Activated T-helper 2 cell treated with anti-CD3 and anti-CD28 coated beads, Interferon-gamma antibody, Interleukin-2, Interleukin-4, amounts not matched to agents 10 μg/mL and 5 μg/mL and 100 μg/mL, durations not matched to agents 14 hours and 24 hours and 36 hours (primary cell): ENCODE measurements around the gene KRTAP27-1. TPM values are rescaled to one million over a fixed set of nuclear protein-coding genes. Genes with fewer than 3 reads are reported as not detected.

Source experiments
- DNase-seq: peaks from one replicate; pipeline ENCODE4 v3.0.0; 2021; ENCODE audit warnings: low spot score
- H3K27ac Mint-ChIP-seq: one replicate; pipeline ENCODE4 v1.8.0; 2021; ENCODE audit warnings: mixed read lengths
- H3K27me3 Mint-ChIP-seq: one replicate; pipeline ENCODE4 v1.8.0; 2021; ENCODE audit warnings: low read depth, mixed read lengths
- H3K36me3 Mint-ChIP-seq: one replicate; pipeline ENCODE4 v1.8.0; 2021; ENCODE audit warnings: low read depth, mixed read lengths
- H3K4me1 Mint-ChIP-seq: one replicate; pipeline ENCODE4 v1.8.0; 2021; ENCODE audit warnings: low read depth, mixed read lengths
- H3K4me3 Mint-ChIP-seq: one replicate; pipeline ENCODE4 v1.8.0; 2021; ENCODE audit warnings: low read depth, mild to moderate bottlenecking, moderate library complexity, mixed read lengths
- H3K9me3 Mint-ChIP-seq: one replicate; pipeline ENCODE4 v1.8.0; 2021; ENCODE audit warnings: mixed read lengths
- intact Hi-C: fragments of 100-400 bp; cut with micrococcal nuclease; formaldehyde crosslinking; loops from one replicate; pipeline ENCODE4 v1.15.1; 2023
- total RNA-seq: library from RNA; stranded (reverse); gene quantifications from 2 replicates; pipeline ENCODE4 v1.2.3, GENCODE V29; 2022

Gene KRTAP27-1
- total RNA-seq, 1 donor from 2014 or later, result not detected

GRCh38 chr21:30336596-30336995 lies 898 bp downstream of the KRTAP27-1 start:
- no peaks in the 10 kb centered on the region for H3K27me3 Mint-ChIP-seq
- no peak overlapping the region for H3K27ac Mint-ChIP-seq
- no peaks in the 10 kb centered on the region for H3K9me3 Mint-ChIP-seq
- no peak overlapping the region for H3K4me3 Mint-ChIP-seq
- intact Hi-C loops, result no loop called here
- DNase-seq, result no peak
- no peaks in the 10 kb centered on the region for H3K4me1 Mint-ChIP-seq
- no peaks in the 10 kb centered on the region for H3K36me3 Mint-ChIP-seq

DNA sequence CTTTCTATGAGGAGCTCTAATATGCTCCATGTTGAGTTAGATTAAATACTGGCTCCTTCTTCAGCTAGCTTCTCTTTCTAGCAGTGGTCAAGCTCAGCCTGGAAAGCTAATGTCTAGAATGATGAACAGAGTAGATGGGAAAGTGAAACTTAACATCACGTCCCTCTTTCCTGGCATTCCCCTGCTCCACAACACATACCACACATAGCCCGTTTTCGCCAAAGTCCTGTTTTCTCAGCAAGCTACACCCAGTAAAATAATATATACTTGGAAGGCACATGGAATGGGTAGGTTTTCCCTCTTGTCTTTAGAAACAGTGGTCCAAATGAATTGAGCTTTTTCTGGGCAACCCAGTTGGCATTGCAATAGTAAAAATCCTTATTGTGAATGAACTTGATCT lies 3.8 kb downstream of the KRTAP27-1 start:
- Mint-ChIP-seq H3K27ac (no peak overlapping the region), H3K9me3 (no peaks in the 10 kb centered on the region), H3K4me3 (no peak overlapping the region), H3K4me1 (no peaks in the 10 kb centered on the region), H3K27me3 (no peaks in the 10 kb centered on the region), H3K36me3 (no peaks in the 10 kb centered on the region)
- no peak for DNase-seq
- intact Hi-C loops, result no loop called here

DNA sequence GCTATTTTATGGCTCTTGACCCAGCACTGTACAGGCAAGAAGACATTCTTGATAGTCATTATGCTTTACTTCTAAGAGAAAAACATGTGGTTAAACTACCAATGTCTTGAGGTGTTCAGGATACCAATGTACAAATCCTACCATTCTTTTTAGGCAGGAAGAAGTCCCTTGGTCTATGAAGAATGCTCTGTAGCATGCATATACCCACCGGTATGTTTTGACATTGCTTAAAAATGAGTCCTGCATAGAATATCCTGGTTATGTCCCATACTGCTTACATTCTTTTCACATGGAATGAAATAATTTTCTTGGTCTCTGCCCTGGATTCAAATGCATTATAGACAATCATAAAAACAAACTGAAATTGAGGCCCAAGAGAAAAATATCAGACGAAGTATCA lies 4.8 kb downstream of the KRTAP27-1 start:
- Mint-ChIP-seq H3K9me3 (no peaks in the 10 kb centered on the region), H3K27me3 (no peaks in the 10 kb centered on the region), H3K4me3 (no peak overlapping the region), H3K27ac (no peak overlapping the region), H3K4me1 (no peaks in the 10 kb centered on the region), H3K36me3 (no peaks in the 10 kb centered on the region)
- intact Hi-C loops, result no loop called here
- no peak for DNase-seq

- no peak for DNase-seq
- Mint-ChIP-seq H3K27me3 (no peaks in the 10 kb centered on the region), H3K4me3 (no peak overlapping the region), H3K36me3 (no peaks in the 10 kb centered on the region), H3K27ac (no peak overlapping the region), H3K9me3 (peaks cover 5% of the 10 kb centered on the region), H3K4me1 (no peaks in the 10 kb centered on the region)
- intact Hi-C loops, result no loop called here
These were observed 8.2 kb downstream of the KRTAP27-1 start for GRCh38 chr21:30329203-30329875.

DNA sequence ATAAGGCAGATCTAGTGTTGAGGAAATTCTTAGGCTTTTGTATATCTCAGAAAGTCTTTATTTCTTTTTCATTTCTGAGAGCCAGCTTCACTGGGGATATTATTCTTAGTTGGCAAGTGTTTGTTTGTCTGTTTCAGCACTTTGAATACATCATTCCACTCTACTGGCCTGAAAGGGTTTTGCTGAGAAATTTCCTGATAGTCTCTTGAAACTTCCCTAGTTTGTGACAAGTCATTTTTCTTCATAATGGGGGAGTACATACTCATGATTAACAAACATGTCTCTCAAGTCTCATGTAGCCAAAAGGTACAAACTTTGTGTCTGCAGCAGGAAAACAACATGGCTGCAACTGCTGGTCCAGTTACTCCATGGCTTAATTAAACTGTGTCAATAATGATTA lies 11.1 kb downstream of the KRTAP27-1 start:
- Mint-ChIP-seq H3K27me3 (no peaks in the 10 kb centered on the region), H3K4me1 (no peaks in the 10 kb centered on the region), H3K36me3 (no peaks in the 10 kb centered on the region), H3K4me3 (no peak overlapping the region), H3K9me3 (peaks cover 5% of the 10 kb centered on the region), H3K27ac (no peak overlapping the region)
- no peak for DNase-seq
- intact Hi-C loops, result no loop called here

- no peak within 1 kb of the TSS for H3K27ac Mint-ChIP-seq
- intact Hi-C loops, result no loop called here
- no peak for DNase-seq
- H3K27me3 Mint-ChIP-seq, result no peaks in the 10 kb centered on the region
- H3K4me1 Mint-ChIP-seq, result no peaks in the 10 kb centered on the region
- no peak within 1 kb of the TSS for H3K4me3 Mint-ChIP-seq
- H3K36me3 Mint-ChIP-seq, result no peaks in the 10 kb centered on the region
- no peaks in the 10 kb centered on the region for H3K9me3 Mint-ChIP-seq
These were observed 17.3 kb downstream of the KRTAP27-1 start, which contains the start of gene KRTAP26-1 for GRCh38 chr21:30320215-30320614. TSS of gene KRTAP26-1 (minus strand) at chr21:30320315. CDS start at chr21:30320035, 280 bp downstream.

GRCh38 chr21:30315701-30316100 lies 21.8 kb downstream of the KRTAP27-1 start:
- Mint-ChIP-seq H3K4me3 (no peak overlapping the region), H3K9me3 (no peaks in the 10 kb centered on the region), H3K4me1 (no peaks in the 10 kb centered on the region), H3K27ac (no peak overlapping the region), H3K27me3 (no peaks in the 10 kb centered on the region), H3K36me3 (no peaks in the 10 kb centered on the region)
- intact Hi-C loops, result no loop called here
- DNase-seq, result no peak

- no peak for DNase-seq
- intact Hi-C loops, result no loop called here
- no peak overlapping the region for H3K4me3 Mint-ChIP-seq
- no peaks in the 10 kb centered on the region for H3K4me1 Mint-ChIP-seq
- no peak overlapping the region for H3K27ac Mint-ChIP-seq
- H3K9me3 Mint-ChIP-seq, result no peaks in the 10 kb centered on the region
- H3K36me3 Mint-ChIP-seq, result no peaks in the 10 kb centered on the region
- H3K27me3 Mint-ChIP-seq, result no peaks in the 10 kb centered on the region
These were observed 30.6 kb downstream of the KRTAP27-1 start for GRCh38 chr21:30306884-30307283.

GRCh38 chr21:30305136-30305535 lies 32.4 kb downstream of the KRTAP27-1 start:
- Mint-ChIP-seq H3K27ac (no peak overlapping the region), H3K9me3 (peaks cover 5% of the 10 kb centered on the region), H3K4me3 (no peak overlapping the region), H3K4me1 (no peaks in the 10 kb centered on the region), H3K36me3 (no peaks in the 10 kb centered on the region), H3K27me3 (no peaks in the 10 kb centered on the region)
- intact Hi-C loops, result no loop called here
- DNase-seq, result no peak

DNA sequence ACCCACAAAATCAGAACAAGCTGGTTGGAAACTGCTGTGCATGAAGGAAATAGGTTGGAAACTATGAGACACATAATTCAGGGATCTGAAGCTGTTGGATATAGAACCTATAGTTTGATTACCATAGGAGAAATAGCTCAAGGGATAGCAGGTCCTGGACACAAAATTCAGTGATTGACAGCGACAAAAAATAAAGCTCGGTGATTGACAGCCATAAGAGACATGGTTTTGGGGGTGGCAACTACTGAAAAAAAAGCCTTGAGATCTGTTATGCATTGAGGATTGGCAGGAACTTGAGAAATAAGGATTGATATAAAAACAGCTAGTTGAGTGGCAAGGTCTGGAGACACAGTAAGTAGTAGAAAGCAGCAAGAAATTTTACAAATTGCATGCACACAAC lies 48.3 kb downstream of the KRTAP27-1 start, which contains the start of gene KRTAP25-1:
Gene KRTAP25-1, minus strand, starts transcription at position 300 of the 400 bp plus-strand sequence. Its CDS starts 24 bp downstream, at position 276.
- Mint-ChIP-seq H3K27ac (no peak within 1 kb of the TSS), H3K36me3 (no peaks in the 10 kb centered on the region), H3K4me3 (no peak within 1 kb of the TSS), H3K27me3 (no peaks in the 10 kb centered on the region), H3K4me1 (no peaks in the 10 kb centered on the region), H3K9me3 (no peaks in the 10 kb centered on the region)
- intact Hi-C loops, result no loop called here
- DNase-seq, result no peak

Other genes with a start within 250 kb of the KRTAP27-1 start
- not detected in 2 replicates for gene CLDN17, start 170.9 kb downstream of the KRTAP27-1 start, total RNA-seq
- not detected in 2 replicates for gene CLDN8, start 121.6 kb downstream of the KRTAP27-1 start, total RNA-seq
- gene KRTAP24-1, start 54.7 kb downstream of the KRTAP27-1 start, total RNA-seq, result not detected in 2 replicates
- gene KRTAP25-1, start 48.2 kb downstream of the KRTAP27-1 start, total RNA-seq, result not detected in 2 replicates
- not detected in 2 replicates for gene KRTAP26-1, start 17.4 kb downstream of the KRTAP27-1 start, total RNA-seq
- not detected in 2 replicates for gene KRTAP23-1, start 10.9 kb upstream of the KRTAP27-1 start, total RNA-seq
- gene KRTAP13-2, start 34.6 kb upstream of the KRTAP27-1 start, total RNA-seq, result not detected in 2 replicates
- not detected in 2 replicates for gene KRTAP13-1, start 58.3 kb upstream of the KRTAP27-1 start, total RNA-seq
- not detected in 2 replicates for gene KRTAP13-3, start 88.2 kb upstream of the KRTAP27-1 start, total RNA-seq
- not detected in 2 replicates for gene KRTAP13-4, start 92.5 kb upstream of the KRTAP27-1 start, total RNA-seq
- gene KRTAP15-1, start 102.6 kb upstream of the KRTAP27-1 start, total RNA-seq, result not detected in 2 replicates
- not detected in 2 replicates for gene KRTAP19-1, start 142.7 kb upstream of the KRTAP27-1 start, total RNA-seq
- gene KRTAP19-2, start 149.7 kb upstream of the KRTAP27-1 start, total RNA-seq, result not detected in 2 replicates
- gene KRTAP19-3, start 154.3 kb upstream of the KRTAP27-1 start, total RNA-seq, result not detected in 2 replicates
- gene KRTAP19-4, start 159.5 kb upstream of the KRTAP27-1 start, total RNA-seq, result not detected in 2 replicates
- not detected in 2 replicates for gene KRTAP19-5, start 164.4 kb upstream of the KRTAP27-1 start, total RNA-seq
- not detected in 2 replicates for gene KRTAP19-6, start 204.2 kb upstream of the KRTAP27-1 start, total RNA-seq
- gene KRTAP19-7, start 223.6 kb upstream of the KRTAP27-1 start, total RNA-seq, result not detected in 2 replicates